ENCODE measurements around the gene SYCN.
"Not testable (repeated sequence)": the region's sequence is repeated elsewhere in the genome, so short reads cannot be mapped to it uniquely, and the experiment has no call there.

Gene SYCN

DNA sequence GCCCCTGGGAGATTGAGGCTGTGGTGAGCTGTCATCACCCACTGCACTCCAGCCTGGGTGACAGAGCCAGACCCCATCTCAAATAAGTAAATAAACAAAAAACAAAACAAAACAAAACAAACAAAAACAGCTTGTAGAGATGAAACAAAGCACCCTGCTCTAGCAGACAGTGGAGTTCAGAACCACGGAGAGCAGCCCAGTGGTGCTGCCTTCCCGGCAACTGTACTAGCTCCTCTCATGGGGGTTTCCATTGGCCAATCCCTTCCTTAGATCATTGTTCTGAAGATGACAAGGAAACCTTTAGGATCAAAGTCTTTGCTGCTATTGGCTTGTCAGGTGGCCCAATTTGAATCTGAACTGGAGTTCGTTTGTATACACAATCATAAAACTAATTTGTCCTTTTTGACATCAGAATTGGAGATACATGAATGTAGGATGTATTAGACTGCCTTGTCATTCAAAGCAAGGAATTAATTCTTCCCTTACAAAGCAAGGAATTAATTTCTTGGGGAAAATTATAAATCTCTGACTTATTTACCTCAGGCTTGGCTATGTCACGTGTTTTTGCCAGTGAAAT is 19.7 kb upstream of the SYCN start:
- DNase-seq, result no peak

DNA sequence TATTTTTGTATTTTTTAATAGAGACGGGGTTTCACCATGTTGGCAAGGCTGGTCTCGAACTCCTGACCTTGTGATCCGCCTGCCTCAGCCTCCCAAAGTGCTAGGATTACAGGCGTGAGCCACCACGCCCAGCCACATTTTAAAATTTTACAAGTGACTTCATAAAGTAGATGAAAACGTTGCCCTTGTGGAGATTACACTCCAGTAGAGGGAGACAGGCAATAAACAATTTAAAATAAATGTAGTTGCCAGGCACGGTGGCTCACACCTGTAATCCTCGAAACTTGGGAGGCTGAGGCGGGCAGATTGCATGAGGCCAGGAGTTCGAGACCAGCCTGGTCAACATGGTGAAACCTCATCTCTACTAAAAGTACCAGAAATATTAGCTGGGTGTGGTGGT is 15.0 kb upstream of the SYCN start:
- not testable (repeated sequence) for DNase-seq

DNA sequence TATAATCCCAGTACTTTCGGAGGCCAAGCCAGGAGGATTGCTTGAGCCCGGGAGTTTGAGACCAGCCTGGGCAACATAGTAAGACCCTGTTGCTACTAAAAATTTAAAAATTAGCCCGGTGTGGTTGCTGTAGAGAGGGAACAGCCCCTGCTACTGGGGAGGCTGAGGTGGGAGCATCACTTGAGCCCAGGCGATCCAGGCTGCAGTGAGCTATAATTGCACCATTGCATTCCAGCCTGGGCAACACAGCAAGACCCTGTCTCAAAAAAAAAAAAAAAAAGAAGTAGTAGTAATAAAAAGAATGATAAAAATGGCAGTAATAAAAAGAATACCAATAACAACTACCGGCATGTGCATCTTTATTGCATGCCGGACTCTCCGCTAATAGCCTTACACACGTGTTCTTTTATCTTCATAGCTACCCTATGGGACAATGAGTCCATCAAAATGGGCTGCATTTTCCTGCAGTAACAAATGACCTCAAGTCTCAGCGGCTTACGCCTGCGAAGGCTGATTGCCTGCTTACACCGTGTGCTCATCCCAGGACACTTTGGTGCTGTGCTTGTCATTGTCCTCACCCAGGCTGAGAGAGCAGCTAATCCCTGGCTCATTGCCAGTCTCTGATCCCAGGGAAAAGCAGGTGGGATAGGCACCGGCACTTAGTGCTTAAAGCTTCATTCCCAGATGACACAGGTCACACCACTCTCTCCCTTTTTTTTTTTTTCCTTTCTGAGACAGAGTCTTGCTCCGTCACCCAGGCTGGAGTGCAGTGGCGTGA is 14.4 kb upstream of the SYCN start:
- DNase-seq, result no peak

DNA sequence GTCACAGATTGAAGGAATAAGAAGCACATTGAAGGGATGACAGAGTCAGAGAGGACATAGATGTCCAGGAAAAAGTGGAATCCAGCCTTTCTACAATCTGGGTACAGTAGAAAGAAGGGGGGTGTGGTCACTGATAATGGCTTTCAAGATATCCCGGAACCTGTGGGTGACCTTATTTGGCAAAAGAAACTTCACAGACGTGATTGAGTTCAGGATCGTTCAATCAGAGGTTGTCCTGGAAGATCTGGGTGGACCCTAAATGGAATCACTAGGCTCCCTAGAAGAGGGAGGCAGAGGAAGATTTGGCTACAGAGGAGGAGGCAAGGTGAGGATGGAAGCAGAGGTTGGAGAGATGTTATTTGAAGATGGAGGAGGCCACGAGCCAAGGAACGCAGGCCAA is 13.0 kb upstream of the SYCN start:
- no peak for DNase-seq

DNA sequence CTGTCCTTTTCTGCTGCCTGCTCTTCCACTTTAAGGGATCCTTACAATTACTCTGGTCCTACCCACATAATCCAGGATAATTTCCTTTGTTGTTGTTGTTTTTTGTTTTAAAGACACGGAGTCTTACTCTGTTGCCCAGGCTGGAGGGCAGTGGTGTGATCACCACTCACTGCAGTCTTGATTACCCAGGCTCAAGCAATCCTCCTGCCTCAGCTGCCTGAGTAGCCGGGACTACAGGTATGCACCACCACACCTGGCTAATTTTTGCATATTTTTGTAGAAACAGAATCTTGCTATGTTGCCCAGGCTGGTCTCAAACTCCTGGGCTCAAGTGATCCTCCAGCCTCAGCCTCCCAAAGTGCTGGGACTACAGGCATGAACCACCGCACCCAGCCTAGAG is 11.3 kb upstream of the SYCN start:
- DNase-seq, result not testable (repeated sequence)

DNA sequence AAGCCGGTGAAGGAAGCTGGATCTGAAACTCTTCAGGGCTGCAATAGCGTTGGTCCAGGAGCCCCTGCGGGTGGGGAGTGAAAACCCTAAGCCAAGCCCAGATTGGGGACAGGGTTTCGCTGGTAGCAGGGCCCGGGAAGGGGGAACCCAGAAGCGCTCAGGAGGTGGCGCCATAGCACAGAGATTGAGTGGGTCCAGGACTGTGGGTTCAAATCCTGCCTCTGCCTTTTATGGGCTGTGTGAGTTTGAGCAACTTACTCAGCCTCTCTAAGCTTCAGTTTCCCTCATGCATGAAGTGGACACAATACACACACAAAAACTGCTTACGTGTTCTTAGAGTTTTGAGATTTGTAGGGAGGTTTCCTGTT is 8.3 kb upstream of the SYCN start:
- no peak for DNase-seq

DNA sequence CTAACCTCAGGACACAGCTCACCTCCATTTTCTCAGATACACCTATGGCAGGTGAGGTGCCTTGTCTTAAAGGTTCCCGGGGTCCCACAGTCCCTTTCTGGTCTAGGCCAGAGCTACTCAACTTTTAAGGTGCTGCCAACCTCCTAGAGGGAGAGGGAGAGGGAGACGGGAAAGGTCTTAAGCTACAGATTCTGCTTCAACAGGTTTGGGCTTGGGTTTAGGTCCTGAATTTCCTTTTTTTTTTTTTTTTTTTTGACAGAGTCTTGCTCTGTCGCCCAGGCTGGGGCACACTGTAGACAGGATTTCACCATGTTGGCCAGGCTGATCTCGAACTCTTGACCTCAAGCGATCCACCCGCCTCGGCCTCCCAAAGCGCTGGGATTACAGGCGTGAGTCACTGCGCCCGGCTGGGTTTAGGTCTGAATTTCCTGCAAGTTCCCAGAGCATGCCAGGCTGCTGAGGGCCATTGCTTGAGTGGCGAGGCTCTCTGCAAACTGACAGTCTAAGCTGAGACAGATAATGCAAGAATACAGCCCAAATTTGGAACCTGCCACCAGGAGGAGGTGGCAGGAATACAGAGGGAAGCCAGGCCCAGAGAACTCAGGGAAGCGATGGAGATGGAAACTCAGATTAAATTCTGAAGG is 7.8 kb upstream of the SYCN start:
- DNase-seq, result no peak

DNA sequence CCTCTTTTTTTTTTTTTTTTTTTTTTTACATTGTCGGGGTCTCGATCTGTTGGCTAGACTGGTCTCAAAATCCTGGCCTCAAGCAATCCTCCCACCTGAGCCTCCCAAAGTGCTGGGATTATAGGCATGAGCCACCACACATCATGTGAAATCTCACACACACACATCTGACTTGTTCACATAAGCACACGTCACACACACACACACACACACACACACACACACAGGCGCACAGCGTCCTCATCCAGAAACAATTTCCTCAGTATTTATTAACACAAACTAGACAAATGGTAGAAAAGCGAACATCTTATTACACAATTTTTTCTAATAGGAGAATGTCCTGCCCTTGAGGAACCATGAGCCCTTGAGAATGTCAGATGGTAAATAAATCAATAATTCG is 5.1 kb upstream of the SYCN start:
- no peak for DNase-seq

DNA sequence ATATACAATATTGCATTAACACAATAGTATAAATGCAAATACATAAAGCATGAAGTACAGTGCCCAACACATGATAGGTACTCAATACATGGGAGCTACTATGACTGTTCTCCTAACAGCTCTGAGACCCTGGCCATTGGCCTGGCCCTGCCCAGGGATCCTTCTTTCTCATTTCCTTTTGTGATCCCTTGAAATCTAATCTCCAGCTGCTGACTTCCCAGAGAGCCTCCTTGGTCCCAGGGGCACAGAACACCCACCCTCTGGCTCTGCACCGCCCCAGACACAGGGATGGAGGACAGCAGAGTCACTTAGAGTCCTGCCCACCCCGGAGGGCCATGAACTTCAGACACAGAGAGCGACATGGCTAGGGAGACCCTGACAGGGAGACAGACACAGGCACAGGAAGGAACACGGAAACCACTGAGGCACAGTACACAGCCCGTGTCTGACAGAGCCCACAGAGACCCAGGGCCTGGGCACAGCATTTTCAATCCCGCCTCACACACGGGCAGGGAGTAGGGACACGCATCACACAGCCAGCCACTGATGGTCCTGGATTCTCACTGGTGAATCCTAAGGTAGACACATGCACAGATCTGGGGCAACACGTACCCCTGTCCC is 4.2 kb upstream of the SYCN start:
- no peak for DNase-seq

DNA sequence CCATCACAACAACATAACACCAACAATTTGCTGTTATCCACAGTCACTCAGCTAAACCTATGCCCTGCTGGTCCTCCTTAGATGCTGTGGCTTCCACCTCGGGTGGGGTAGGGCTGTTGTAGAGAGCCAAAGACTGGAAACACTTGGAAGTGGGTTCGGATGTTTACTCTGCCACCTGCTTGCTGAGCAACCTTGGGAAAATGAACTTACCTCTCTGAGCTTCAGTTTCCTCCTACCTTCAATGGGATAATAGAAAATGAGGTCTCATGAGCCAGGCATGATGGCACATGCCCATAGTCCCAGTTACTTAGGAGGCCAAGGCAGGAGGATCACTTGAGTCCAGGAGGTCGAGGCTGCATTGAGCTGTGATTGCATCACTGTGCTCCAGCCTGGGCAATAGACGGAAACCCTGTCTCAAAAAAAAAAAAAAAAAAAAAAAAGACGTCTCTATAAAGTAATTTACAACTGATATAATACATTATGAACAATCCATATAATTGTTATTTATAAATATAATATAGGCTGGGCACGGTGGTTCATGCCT is 3.3 kb upstream of the SYCN start:
- DNase-seq, result no peak

DNA sequence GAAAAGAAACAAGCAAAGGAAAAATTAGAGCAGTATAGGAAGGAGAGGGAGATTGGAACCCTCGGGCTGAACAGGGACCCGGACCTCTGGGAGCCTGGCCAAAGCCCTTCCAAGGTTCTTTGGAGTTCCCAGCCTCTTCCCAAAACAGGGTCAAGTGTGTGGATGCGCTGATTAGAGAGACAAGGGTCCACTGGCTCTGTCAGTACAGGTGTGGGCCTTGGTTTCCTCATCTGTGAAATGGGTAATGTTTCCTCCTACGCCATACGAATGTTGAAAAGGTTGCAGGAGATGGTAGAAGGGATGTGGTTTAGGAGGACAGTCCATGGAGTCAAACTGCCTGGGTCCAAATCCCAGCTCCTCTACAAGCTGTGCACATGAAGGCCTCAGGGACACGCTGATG is 2.1 kb upstream of the SYCN start:
- DNase-seq, result no peak

DNA sequence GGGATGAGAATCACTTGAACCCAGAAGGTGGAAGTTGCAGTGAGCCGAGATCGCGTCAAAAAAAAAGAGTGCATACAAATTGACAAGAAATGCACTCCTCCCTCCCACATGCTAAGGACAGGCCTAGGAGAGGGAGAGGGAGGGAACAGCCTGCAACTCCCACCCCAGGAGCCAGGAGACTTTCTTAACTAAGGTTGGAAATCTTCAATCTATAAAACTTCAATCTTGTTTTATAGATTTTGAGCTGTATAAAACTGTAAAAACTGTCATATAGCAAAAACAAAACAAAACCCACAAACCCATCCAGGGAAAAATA is 1.3 kb upstream of the SYCN start:
- DNase-seq, result no peak

DNA sequence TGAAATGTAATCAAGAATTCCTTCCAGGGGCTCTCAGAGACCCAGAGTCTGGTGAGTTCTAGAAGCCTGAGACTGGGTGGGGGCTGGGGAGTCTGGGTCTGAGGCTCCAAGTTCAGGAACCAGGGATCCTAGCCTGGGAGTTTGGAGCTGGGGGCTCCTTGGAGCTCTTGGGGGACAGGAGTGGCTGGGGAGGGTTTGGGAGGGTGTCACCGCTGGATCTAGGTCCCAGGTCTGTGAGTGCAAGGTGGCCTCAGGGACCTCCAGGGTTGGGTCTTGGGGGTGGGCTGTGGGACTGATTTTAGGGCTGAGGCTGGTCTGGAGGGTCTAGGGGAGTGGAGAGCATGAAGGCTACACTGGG is 1.1 kb downstream of the SYCN start:
- no peak for DNase-seq

DNA sequence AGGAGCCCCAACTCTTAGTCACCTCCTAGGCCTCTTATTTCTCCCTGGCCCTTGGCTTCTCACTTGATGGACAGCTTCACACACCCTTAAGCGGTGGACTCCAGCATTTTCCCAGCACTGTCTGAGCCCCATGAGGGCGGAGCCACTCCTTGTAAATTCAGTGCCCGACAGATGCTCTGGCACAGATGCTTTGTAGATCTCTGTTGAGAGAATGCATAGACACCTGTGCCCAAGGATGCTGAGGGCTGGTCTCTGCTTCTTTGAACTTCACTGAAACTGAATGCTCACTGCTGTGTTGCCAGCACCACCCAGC is 3.3 kb downstream of the SYCN start:
- DNase-seq, result no peak

DNA sequence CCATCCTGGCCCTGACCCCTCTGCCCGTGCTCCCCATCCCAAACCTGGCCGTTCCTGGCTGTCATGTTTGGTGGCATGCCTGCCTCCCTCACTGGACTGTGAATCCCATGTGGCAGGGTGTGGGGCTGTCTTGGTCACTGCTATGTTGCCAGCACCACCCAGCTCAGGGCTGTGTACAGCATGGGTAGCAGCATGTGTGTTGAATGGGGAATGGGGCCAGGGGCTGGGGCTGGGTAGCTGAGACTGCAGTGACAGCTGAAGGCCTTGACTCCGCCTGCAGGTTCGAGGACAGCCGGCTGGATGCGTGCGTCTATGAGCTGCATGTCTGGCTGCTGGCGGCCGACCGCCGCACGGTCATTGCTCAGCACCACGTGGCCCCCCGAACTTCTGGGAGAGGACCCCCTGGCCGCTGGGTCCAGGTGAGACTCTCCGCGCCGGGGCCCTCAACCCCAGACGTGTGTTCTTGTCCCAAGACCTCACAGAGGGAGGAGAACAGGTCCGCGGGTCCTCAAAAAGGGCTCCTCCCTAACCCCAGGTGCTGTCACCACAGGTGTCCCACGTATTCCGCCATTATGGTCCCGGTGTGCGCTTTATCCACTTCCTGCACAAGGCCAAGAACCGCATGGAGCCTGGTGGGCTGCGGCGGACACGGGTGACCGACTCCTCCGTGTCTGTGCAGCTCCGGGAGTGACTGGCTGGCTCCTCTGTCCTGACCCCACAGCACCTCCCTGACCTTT is 3.8 kb downstream of the SYCN start:
- no peak for DNase-seq

DNA sequence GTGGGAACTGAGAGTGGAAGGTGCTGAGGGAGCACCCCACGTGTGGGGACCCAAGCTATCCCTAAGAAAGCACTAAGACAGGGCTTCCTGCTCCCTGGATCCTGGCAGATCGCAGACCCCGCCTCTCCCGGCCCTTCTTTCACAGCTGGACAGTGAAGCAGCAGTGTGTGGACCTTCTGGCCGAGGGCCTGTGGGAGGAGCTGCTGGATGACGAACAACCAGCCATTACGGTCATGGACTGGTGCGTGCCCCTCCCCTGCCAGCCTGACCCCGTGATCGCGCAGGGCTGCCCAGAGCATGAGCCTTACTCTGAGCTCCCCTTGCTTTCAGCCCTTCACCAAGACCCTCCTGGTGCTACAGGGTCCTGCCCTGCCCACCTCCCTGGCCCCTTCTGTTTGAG is 5.0 kb downstream of the SYCN start:
- DNase-seq, result no peak

DNA sequence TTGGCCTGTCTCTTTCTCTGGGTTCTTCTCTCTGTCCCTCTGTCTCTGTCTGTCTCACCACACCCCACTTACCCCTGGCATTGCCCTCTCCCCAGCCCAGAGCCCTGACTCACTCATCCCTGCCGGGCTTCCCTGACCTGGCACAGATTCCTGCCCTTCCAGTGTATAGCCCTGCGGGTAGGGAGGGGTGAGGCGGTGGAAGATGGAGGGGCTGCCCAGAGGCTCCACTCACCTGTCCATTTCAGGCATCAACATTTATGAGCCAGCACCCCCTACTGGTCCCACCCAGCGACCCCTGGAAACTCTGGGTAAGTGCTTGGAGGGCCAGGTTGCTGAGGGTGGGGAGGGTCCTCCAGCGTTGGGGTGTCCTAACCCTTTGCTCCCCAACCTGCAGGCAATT is 6.3 kb downstream of the SYCN start:
- no peak for DNase-seq

DNA sequence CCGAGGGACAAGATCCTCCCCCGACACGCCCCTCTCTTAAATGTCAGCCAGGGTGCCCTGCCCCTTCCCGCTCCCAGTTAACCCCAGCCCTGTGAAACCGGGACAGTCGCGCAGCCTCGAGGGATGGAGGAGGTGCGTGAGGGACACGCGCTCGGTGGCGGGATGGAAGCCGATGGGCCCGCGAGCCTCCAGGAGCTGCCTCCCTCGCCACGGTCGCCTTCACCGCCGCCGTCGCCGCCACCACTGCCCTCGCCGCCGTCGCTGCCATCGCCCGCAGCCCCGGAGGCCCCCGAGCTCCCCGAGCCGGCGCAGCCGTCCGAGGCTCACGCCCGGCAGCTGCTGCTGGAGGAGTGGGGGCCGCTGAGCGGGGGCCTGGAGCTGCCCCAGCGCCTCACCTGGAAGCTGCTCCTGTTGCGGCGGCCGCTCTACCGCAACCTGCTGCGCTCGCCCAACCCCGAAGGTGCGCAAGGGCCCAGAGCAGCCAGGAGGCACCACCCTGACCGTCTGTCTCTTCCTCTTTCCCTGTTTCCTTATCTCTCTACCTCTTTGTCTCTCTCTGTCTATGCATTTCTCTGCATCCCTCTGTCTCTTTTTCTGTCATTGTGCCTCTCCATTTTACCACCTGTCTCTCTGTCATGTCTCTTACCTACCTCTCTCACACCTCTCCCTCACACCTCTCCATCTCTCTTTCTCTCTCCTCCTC is 7.1 kb downstream of the SYCN start, which contains the start of gene NCCRP1:
Gene NCCRP1, plus strand, starts transcription at position 105 of the 703 bp plus-strand sequence. Its CDS starts 19 bp downstream, at position 124.
- DNase-seq, result no peak

DNA sequence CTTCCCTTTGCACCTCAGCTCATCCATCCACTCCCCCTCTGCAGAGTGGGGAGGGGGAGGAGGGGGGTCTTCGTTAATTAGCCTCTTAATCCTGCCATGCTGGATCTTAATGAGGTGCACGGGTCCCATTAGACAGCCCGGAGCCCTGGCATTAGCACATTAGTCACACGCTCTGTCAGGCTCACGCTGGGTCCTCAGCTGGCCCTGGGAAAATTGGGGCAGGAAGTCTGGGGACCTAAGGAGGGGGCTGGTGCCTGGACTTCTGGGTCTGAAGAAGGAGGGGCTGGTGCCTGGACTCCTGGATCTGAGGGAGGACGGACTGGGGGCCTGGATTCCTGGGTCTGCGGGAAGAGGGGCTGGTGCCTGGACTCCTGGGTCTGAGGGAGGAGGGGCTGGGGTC is 7.7 kb downstream of the SYCN start:
- DNase-seq, result no peak

DNA sequence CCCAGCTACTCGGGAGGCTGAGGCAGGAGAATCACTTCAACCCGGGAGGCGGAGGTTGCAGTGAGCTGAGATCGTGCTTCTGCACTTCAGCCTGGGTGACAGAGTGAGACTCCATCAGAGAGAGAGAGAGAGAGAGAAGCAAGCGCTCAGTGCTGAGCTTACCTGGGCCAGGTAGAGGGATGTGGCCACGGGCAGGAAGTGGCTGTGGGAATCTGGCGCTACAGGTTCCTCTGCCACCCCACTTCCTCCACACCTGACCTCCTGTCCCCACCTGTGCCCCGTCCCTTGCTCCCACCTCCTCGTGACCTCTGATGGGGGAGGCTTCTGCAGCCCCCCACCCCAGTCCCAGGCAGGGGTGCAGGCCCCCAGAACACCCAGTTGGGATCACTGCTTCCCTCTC is 8.3 kb downstream of the SYCN start:
- DNase-seq, result no peak

DNA sequence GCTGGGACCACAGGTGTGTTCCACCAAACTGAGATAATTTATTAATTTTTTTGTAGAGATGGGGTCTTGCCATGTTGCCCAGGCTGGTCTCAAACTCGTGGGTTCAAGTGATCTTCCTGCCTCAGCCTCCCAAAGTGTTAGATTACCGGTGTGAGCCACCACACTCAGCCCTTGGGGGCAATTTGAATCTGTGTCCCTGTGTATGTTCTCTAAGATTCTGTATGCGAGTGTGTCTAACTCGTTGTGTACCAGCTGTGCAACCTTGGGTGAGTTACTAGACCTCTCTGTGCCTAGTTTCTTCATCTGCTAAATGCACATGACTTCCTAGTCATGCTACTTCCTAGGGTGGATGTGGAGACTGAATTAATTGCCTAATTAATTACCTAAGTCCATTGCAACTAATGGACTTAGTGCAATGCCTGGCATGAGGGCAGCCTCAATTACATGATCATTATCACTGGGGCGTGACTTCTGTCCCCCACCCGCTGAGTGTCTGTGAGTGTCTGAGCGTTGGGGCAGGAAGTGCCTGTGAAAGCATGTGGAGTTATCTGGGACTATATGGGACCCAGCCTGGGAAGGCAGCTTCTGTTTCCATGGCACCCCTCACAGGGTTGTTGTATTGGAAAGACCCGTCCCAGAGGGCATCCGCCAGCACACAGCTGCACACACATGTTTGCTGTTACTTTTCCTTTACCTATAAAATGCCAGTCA is 9.1 kb downstream of the SYCN start:
- no peak for DNase-seq

DNA sequence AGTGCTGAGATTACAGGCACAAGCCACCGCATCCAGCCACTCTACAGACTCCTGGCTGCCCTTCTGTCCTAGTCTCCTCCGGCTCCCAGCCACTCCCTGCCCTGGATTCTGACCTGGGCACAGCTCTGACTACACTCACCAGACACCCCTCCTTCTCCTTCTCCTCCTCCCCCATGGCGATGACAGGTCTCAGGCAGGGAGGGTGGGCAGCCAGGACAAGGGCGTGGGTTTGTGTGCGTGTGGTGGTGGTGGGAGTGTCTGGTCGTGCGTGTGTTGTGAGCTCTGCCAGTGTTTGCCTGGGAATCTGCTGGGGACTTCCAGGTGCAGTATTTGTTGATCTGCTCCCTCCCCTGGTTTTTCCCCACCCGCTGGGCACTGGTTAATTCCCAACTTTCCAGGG is 10.3 kb downstream of the SYCN start:
- no peak for DNase-seq
